ENCODE data around the gene FARP1.
"Not testable (repeated sequence)": the region's sequence is repeated elsewhere in the genome, so short reads cannot be mapped to it uniquely, and the experiment has no call there.

Gene FARP1

GRCh38 chr13:98263841-98264240 lies 120.9 kb downstream of the FARP1 start:
- Histone ChIP-seq H3K9me3 (no peaks in the 10 kb centered on the region), H3K4me1 (0 out of 2 replicates have a peak, but pooled peaks cover 3% of the 10 kb centered on the region), H3K4me3 (no peak overlapping the region), H3K27me3 (ENCODE audit: low read depth) (no peaks in the 10 kb centered on the region), H3K36me3 (replicated peaks) (no peaks in the 10 kb centered on the region)
- DNase-seq (ENCODE audit: low spot score in 2 of 2) = no peak
- in situ Hi-C loops (cut with MboI; ENCODE audit: low sequenced_read_pairs) = no loop called here

- in situ Hi-C loops (cut with MboI; ENCODE audit: low sequenced_read_pairs) = no loop called here
- no peaks in the 10 kb centered on the region for H3K9me3 ChIP-seq
These were observed 122.0 kb downstream of the FARP1 start for GRCh38 chr13:98264877-98265276.

GRCh38 chr13:98265692-98266551 lies 123.0 kb downstream of the FARP1 start:
- no peak overlapping the region for H3K4me3 ChIP-seq
- no peaks in the 10 kb centered on the region for H3K27me3 ChIP-seq (ENCODE audit: low read depth)
- H3K4me1 ChIP-seq = 0 out of 2 replicates have a peak, but pooled peaks cover 3% of the 10 kb centered on the region

More at GRCh38 chr13:98264877-98265276, 122.0 kb downstream of the FARP1 start:
- H3K36me3 ChIP-seq (replicated peaks) = no peaks in the 10 kb centered on the region
- H3K4me3 ChIP-seq = no peak overlapping the region
- no peaks in the 10 kb centered on the region for H3K27me3 ChIP-seq (ENCODE audit: low read depth)
- H3K4me1 ChIP-seq = 0 out of 2 replicates have a peak, but pooled peaks cover 3% of the 10 kb centered on the region
- no peak for DNase-seq (ENCODE audit: low spot score in 2 of 2)

GRCh38 chr13:98267080-98267912 lies 124.4 kb downstream of the FARP1 start:
- Histone ChIP-seq H3K9me3 (no peaks in the 10 kb centered on the region), H3K4me1 (peaks cover 2% of the 10 kb centered on the region), H3K27me3 (ENCODE audit: low read depth) (no peaks in the 10 kb centered on the region), H3K36me3 (replicated peaks) (no peaks in the 10 kb centered on the region), H3K4me3 (no peak overlapping the region)
- no peak for DNase-seq (ENCODE audit: low spot score in 2 of 2)
- in situ Hi-C loops (cut with MboI; ENCODE audit: low sequenced_read_pairs) = no loop called here

More at GRCh38 chr13:98265692-98266551, 123.0 kb downstream of the FARP1 start:
- no peaks in the 10 kb centered on the region for H3K36me3 ChIP-seq (replicated peaks)
- DNase-seq (ENCODE audit: low spot score in 2 of 2) = no peak
- H3K9me3 ChIP-seq = no peaks in the 10 kb centered on the region
- in situ Hi-C loops (cut with MboI; ENCODE audit: low sequenced_read_pairs) = no loop called here

GRCh38 chr13:98269386-98269785 lies 126.5 kb downstream of the FARP1 start:
- Histone ChIP-seq H3K36me3 (replicated peaks) (no peaks in the 10 kb centered on the region), H3K9me3 (no peaks in the 10 kb centered on the region), H3K4me1 (peaks cover 9% of the 10 kb centered on the region), H3K27me3 (ENCODE audit: low read depth) (no peaks in the 10 kb centered on the region), H3K4me3 (no peak overlapping the region)
- no peak for DNase-seq (ENCODE audit: low spot score in 2 of 2)
- in situ Hi-C loops (cut with MboI; ENCODE audit: low sequenced_read_pairs) = no loop called here

GRCh38 chr13:98270819-98271218 lies 127.9 kb downstream of the FARP1 start:
- in situ Hi-C loops (cut with MboI; ENCODE audit: low sequenced_read_pairs) = no loop called here
- H3K36me3 ChIP-seq (replicated peaks) = no peaks in the 10 kb centered on the region
- H3K4me1 ChIP-seq = peaks cover 11% of the 10 kb centered on the region
- H3K27me3 ChIP-seq (ENCODE audit: low read depth) = no peaks in the 10 kb centered on the region
- DNase-seq (ENCODE audit: low spot score in 2 of 2) = no peak
- H3K9me3 ChIP-seq = no peaks in the 10 kb centered on the region
- no peak overlapping the region for H3K4me3 ChIP-seq

GRCh38 chr13:98271646-98272045 lies 128.8 kb downstream of the FARP1 start:
- H3K4me3 ChIP-seq; H3K9me3 ChIP-seq; DNase-seq (ENCODE audit: low spot score in 2 of 2); H3K27me3 ChIP-seq (ENCODE audit: low read depth); in situ Hi-C loops (cut with MboI; ENCODE audit: low sequenced_read_pairs); H3K36me3 ChIP-seq (replicated peaks): not testable (repeated sequence)
- peaks cover 11% of the 10 kb centered on the region for H3K4me1 ChIP-seq

- Histone ChIP-seq H3K4me3 (no peak overlapping the region), H3K9me3 (no peaks in the 10 kb centered on the region), H3K36me3 (replicated peaks) (no peaks in the 10 kb centered on the region), H3K27me3 (ENCODE audit: low read depth) (no peaks in the 10 kb centered on the region), H3K4me1 (peaks cover 11% of the 10 kb centered on the region)
- in situ Hi-C loops (cut with MboI; ENCODE audit: low sequenced_read_pairs) = no loop called here
- peak in 1 of 2 experiments; percentile 28 for DNase-seq (ENCODE audit: low spot score in 2 of 2)
These were observed 129.7 kb downstream of the FARP1 start for GRCh38 chr13:98272549-98272948.

- Histone ChIP-seq H3K36me3 (replicated peaks) (no peaks in the 10 kb centered on the region), H3K4me3 (no peak overlapping the region), H3K27me3 (ENCODE audit: low read depth) (no peaks in the 10 kb centered on the region), H3K9me3 (no peaks in the 10 kb centered on the region), H3K4me1 (peaks cover 11% of the 10 kb centered on the region)
- no peak for DNase-seq (ENCODE audit: low spot score in 2 of 2)
- in situ Hi-C loops (cut with MboI; ENCODE audit: low sequenced_read_pairs) = no loop called here
These were observed 130.4 kb downstream of the FARP1 start for GRCh38 chr13:98273067-98273823.

GRCh38 chr13:98273824-98274742 lies 131.2 kb downstream of the FARP1 start:
- Histone ChIP-seq H3K4me1 (peaks cover 11% of the 10 kb centered on the region), H3K9me3 (no peaks in the 10 kb centered on the region), H3K27me3 (ENCODE audit: low read depth) (no peaks in the 10 kb centered on the region), H3K4me3 (no peak overlapping the region), H3K36me3 (replicated peaks) (no peaks in the 10 kb centered on the region)
- in situ Hi-C loops (cut with MboI; ENCODE audit: low sequenced_read_pairs) = no loop called here
- DNase-seq (ENCODE audit: low spot score in 2 of 2) = peak; percentile 19 to 45

GRCh38 chr13:98274921-98275487 lies 132.1 kb downstream of the FARP1 start:
- Histone ChIP-seq H3K4me1 (peaks cover 11% of the 10 kb centered on the region), H3K4me3 (no peak overlapping the region), H3K9me3 (no peaks in the 10 kb centered on the region), H3K27me3 (ENCODE audit: low read depth) (no peaks in the 10 kb centered on the region), H3K36me3 (replicated peaks) (no peaks in the 10 kb centered on the region)
- in situ Hi-C loops (cut with MboI; ENCODE audit: low sequenced_read_pairs) = no loop called here
- DNase-seq (ENCODE audit: low spot score in 2 of 2) = no peak

- Histone ChIP-seq H3K4me3 (no peak overlapping the region), H3K4me1 (peaks cover 11% of the 10 kb centered on the region), H3K27me3 (ENCODE audit: low read depth) (no peaks in the 10 kb centered on the region), H3K36me3 (replicated peaks) (no peaks in the 10 kb centered on the region), H3K9me3 (no peaks in the 10 kb centered on the region)
- in situ Hi-C loops (cut with MboI; ENCODE audit: low sequenced_read_pairs) = no loop called here
- no peak for DNase-seq (ENCODE audit: low spot score in 2 of 2)
These were observed 132.8 kb downstream of the FARP1 start for GRCh38 chr13:98275681-98276171.

All from HAP-1 (cell line).